Neuronal stem cell (in vitro differentiated cells): Measurements from ENCODE around the gene PRKAG3.
"Not testable (repeated sequence)": the region's sequence is repeated elsewhere in the genome, so short reads cannot be mapped to it uniquely, and the experiment has no call there.

ENCODE experiments used
- DNase-seq: peaks from one replicate; pipeline ENCODE4 v3.0.0-alpha.2; 2013; ENCODE audit warnings: low spot score
- H2AFZ ChIP-seq: one replicate; pipeline ENCODE4 v1.6.1; 2013; ENCODE audit warnings: mild to moderate bottlenecking, low read length, inconsistent platforms
- H2AK5ac ChIP-seq: 2 replicates; pipeline ENCODE4 v1.6.1; 2013; ENCODE audit warnings: low read depth, mild to moderate bottlenecking, inconsistent platforms, low read length, moderate library complexity, mixed read lengths
- H2BK120ac ChIP-seq: 2 replicates; pipeline ENCODE4 v1.6.1; 2013; ENCODE audit warnings: low read depth, mild to moderate bottlenecking, inconsistent platforms, low read length, moderate library complexity, mixed read lengths
- H2BK12ac ChIP-seq: one replicate; pipeline ENCODE4 v1.6.1; 2013; ENCODE audit warnings: low read length, inconsistent platforms
- H2BK15ac ChIP-seq: 2 replicates; pipeline ENCODE4 v1.6.1; 2013; ENCODE audit warnings: mild to moderate bottlenecking, low read length, inconsistent platforms, mixed read lengths
- H2BK5ac ChIP-seq: one replicate; pipeline ENCODE4 v1.6.1; 2013; ENCODE audit warnings: inconsistent platforms, mild to moderate bottlenecking, low read length, moderate library complexity
- H3K14ac ChIP-seq: one replicate; pipeline ENCODE4 v1.6.1; 2013; ENCODE audit warnings: low read length, inconsistent platforms
- H3K18ac ChIP-seq: 2 replicates; pipeline ENCODE4 v1.6.1; 2013; ENCODE audit warnings: low read length, inconsistent platforms
- H3K23ac ChIP-seq: 2 replicates; pipeline ENCODE4 v1.6.1; 2013; ENCODE audit warnings: low read depth, mild to moderate bottlenecking, mixed read lengths, low read length, inconsistent platforms; ENCODE audit not compliant: poor library complexity
- H3K27ac ChIP-seq: replicated peaks from 3 replicates; pipeline ENCODE4 v1.5.1; 2013; ENCODE audit warnings: low read length, inconsistent platforms
- H3K27me3 ChIP-seq, 3 experiments: 2 replicates each; pipeline ENCODE4 v1.6.1; 2013; ENCODE audit warnings: low read length in 3 of 3, mild to moderate bottlenecking in 2 of 3, inconsistent platforms in 1 of 3, low read depth in 1 of 3, mixed read lengths in 1 of 3, moderate library complexity in 1 of 3; ENCODE audit not compliant: control insufficient read depth in 3 of 3, insufficient read depth in 3 of 3
- H3K36me3 ChIP-seq, 2 donors: replicated peaks in 1 of 2; 2 replicates each; pipeline ENCODE4 v1.6.1; 2013; ENCODE audit warnings: low read length in 2 of 2; ENCODE audit not compliant: control insufficient read depth in 2 of 2, insufficient read depth in 2 of 2
- H3K4ac ChIP-seq: 2 replicates; pipeline ENCODE4 v1.6.1; 2013; ENCODE audit warnings: inconsistent platforms, mild to moderate bottlenecking, low read length, moderate library complexity
- H3K4me1 ChIP-seq, 2 donors: 1 replicate in 1 of 2; 2 replicates in 1 of 2; pipeline ENCODE4 v1.6.1; 2013; ENCODE audit warnings: low read length in 2 of 2, low read depth in 1 of 2; ENCODE audit not compliant: control insufficient read depth in 2 of 2, insufficient read depth in 1 of 2
- H3K4me2 ChIP-seq: one replicate; pipeline ENCODE4 v1.6.1; 2013; ENCODE audit warnings: mild to moderate bottlenecking, low read length, inconsistent platforms; ENCODE audit not compliant: insufficient read depth, poor library complexity, severe bottlenecking
- H3K4me3 ChIP-seq, 2 donors: 2 replicates each; pipeline ENCODE4 v1.5.1; 2013; ENCODE audit warnings: low read length in 2 of 2, mild to moderate bottlenecking in 2 of 2, inconsistent platforms in 1 of 2, moderate library complexity in 1 of 2
- H3K79me1 ChIP-seq: one replicate; pipeline ENCODE4 v1.6.1; 2013; ENCODE audit warnings: low read depth, mild to moderate bottlenecking, inconsistent platforms, low read length, moderate library complexity
- H3K9ac ChIP-seq: one replicate; pipeline ENCODE4 v1.6.1; 2013; ENCODE audit warnings: mild to moderate bottlenecking, low read depth, low read length, inconsistent platforms; ENCODE audit not compliant: poor library complexity
- H3K9me3 ChIP-seq, 2 donors: replicated peaks in 1 of 2; 2 replicates each; pipeline versions ENCODE3 to v1.6.1; 2013; ENCODE audit warnings: low read length in 2 of 2, mild to moderate bottlenecking in 2 of 2, inconsistent platforms in 1 of 2, low read depth in 1 of 2, mixed read lengths in 1 of 2, moderate library complexity in 1 of 2; ENCODE audit not compliant: control insufficient read depth in 2 of 2, insufficient read depth in 1 of 2
- H4K8ac ChIP-seq: one replicate; pipeline ENCODE4 v1.6.1; 2013; ENCODE audit warnings: low read depth, mild to moderate bottlenecking, inconsistent platforms, low read length, moderate library complexity
- H4K91ac ChIP-seq: one replicate; pipeline ENCODE4 v1.6.1; 2013; ENCODE audit warnings: low read length, low read depth, mild to moderate bottlenecking, inconsistent platforms; ENCODE audit not compliant: poor library complexity
- whole genome bisulfite sequencing, 2 donors: extraction: QIAGEN DNeasy Blood & Tissue Kit; methylation state at CpG; one replicate each; pipeline ENCODE4 v1.1.7; 2013; ENCODE audit warnings: missing lambda C conversion rate in 2 of 2, mixed read lengths in 1 of 2; ENCODE audit not compliant: insufficient read length in 2 of 2, insufficient replicate concordance in 1 of 2; ENCODE audit errors: extremely low coverage in 2 of 2; 5-methylcytosine and 5-hydroxymethylcytosine counted together

PRKAG3 gene

DNA sequence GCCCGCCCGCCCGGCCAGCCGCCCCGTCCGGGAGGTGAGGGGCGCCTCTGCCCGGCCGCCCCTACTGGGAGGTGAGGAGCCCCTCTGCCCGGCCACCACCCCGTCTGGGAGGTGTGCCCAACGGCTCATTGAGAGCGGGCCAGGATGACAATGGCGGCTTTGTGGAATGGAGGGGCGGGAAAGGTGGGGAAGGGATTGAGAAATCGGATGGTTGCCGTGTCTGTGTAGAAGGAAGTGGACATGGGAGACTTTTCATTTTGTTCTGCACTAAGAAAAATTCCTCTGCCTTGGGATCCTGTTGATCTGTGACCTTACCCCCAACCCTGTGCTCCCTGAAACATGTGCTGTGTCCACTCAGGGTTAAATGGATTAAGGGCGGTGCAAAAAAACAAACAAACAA is 15.4 kb upstream of the PRKAG3 start:
- H2BK12ac ChIP-seq, H3K14ac ChIP-seq, DNase-seq, H3K23ac ChIP-seq, H3K9ac ChIP-seq, H3K4me2 ChIP-seq, H3K79me1 ChIP-seq, H3K18ac ChIP-seq, H2AFZ ChIP-seq, H3K36me3 ChIP-seq, H3K27me3 ChIP-seq, H2BK120ac ChIP-seq, H3K4me1 ChIP-seq, H3K4ac ChIP-seq, H2BK5ac ChIP-seq, H4K8ac ChIP-seq, H3K9me3 ChIP-seq, H3K4me3 ChIP-seq, H2BK15ac ChIP-seq, H3K27ac ChIP-seq, H2AK5ac ChIP-seq, H4K91ac ChIP-seq: not testable (repeated sequence)
- WGBS, 2 donors: no CpG with 5 or more reads among the region's 18 CpGs

DNA sequence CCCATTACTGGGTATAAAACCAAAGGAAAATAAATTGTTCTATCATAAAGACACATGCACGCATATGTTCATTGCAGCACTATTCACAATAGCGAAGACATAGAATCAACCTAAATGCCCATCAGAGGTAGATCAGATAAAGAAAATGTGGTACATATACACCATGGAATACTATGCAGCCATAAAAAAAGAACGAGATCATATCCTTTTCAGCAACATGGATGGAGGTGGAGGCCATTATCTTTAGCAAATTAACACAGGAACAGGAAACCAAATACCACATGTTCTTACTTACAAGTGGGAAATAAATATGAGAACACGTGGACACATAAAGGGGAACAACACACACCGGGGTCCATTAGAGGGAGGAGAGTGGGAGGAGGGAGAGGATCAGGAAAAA is 12.7 kb upstream of the PRKAG3 start:
- H3K36me3 ChIP-seq, H3K9ac ChIP-seq, H3K27me3 ChIP-seq, H2BK5ac ChIP-seq, H4K91ac ChIP-seq, H3K27ac ChIP-seq, H3K14ac ChIP-seq, H3K4me3 ChIP-seq, H3K9me3 ChIP-seq, H2BK15ac ChIP-seq, H3K79me1 ChIP-seq, H3K4me2 ChIP-seq, H2AK5ac ChIP-seq, H2AFZ ChIP-seq, H2BK120ac ChIP-seq, H3K23ac ChIP-seq, H3K18ac ChIP-seq, H3K4ac ChIP-seq, H4K8ac ChIP-seq, H3K4me1 ChIP-seq, DNase-seq, H2BK12ac ChIP-seq: not testable (repeated sequence)
- no CpG with 5 or more reads among the region's 5 CpGs for WGBS, 2 donors

DNA sequence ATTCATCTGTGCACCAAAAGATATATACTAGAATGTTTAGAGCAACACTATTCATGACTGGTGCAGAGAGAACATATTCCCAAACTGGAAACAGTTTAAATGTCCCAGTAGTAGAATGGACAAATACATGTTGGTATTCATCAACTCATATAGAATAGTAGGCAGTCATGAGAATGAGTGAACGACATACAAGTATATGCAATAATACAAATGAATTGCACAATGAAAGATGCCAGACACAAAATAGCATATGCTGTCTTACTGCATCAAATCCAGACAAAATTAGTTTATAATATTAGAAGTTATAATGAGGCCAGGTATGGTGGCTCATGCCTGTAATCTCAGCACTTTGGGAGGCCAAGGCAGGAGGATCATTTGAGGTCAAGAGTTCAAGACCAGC is 8.3 kb upstream of the PRKAG3 start:
- Histone ChIP-seq H2BK5ac (no peak overlapping the region), H2BK120ac (no peak overlapping the region), H3K36me3 (no peaks in the 10 kb centered on the region), H3K9ac (no peak overlapping the region), H2BK12ac (no peak overlapping the region), H4K91ac (no peak overlapping the region), H3K27ac (no peak overlapping the region), H3K4ac (no peak overlapping the region), H3K4me1 (no peaks in the 10 kb centered on the region), H3K9me3 (peaks cover 0 to 10% of the 10 kb centered on the region in 2 donors), H3K18ac (no peak overlapping the region), H4K8ac (no peak overlapping the region), H2AFZ (no peak overlapping the region), H3K14ac (no peak overlapping the region), H3K4me2 (no peak overlapping the region), H3K27me3 (peaks cover 0 to 19% (median 0%) of the 10 kb centered on the region in 3 experiments), H3K4me3 (no peak overlapping the region), H3K23ac (no peak overlapping the region), H2BK15ac (no peak overlapping the region), H3K79me1 (no peaks in the 10 kb centered on the region), H2AK5ac (no peak overlapping the region)
- no peak for DNase-seq
- WGBS, 2 donors: no CpG with 5 or more reads among the region's 1 CpG

DNA sequence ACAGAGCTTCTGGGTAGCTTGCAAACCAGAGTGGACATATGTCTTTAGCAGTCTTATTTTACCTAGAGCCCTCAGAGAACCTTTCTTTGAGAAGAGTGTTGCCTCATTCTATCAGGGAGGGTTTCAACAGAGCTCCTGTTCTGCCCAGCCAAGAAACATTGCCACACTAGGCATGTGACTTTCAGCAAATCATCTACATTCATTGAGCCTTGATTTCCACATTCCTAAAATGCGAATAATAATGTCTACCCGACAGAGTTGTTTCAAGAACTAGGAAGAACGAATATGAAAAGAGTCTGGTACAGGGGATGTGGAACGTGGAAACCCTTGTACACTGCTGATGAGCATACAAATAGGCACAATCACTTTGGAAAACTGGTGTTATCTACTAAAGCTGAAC is 7.8 kb upstream of the PRKAG3 start:
- H3K79me1 ChIP-seq: no peaks in the 10 kb centered on the region
- H3K14ac ChIP-seq: no peak overlapping the region
- H3K23ac ChIP-seq: no peak overlapping the region
- no peak overlapping the region for H2AFZ ChIP-seq
- H3K27ac ChIP-seq: no peak overlapping the region
- DNase-seq: no peak
- H4K91ac ChIP-seq: no peak overlapping the region
- peaks cover 0 to 24% (median 0%) of the 10 kb centered on the region in 3 experiments for H3K27me3 ChIP-seq
- no peak overlapping the region for H2AK5ac ChIP-seq
- no peak overlapping the region for H3K9ac ChIP-seq
- H3K36me3 ChIP-seq: no peaks in the 10 kb centered on the region
- H3K18ac ChIP-seq: no peak overlapping the region
- H2BK120ac ChIP-seq: no peak overlapping the region
- no peaks in the 10 kb centered on the region for H3K4me1 ChIP-seq
- H4K8ac ChIP-seq: no peak overlapping the region
- H3K4me3 ChIP-seq: no peak overlapping the region
- H3K9me3 ChIP-seq: peaks cover 0 to 10% of the 10 kb centered on the region in 2 donors
- H2BK12ac ChIP-seq: no peak overlapping the region
- no CpG with 5 or more reads among the region's 4 CpGs for WGBS, 2 donors
- no peak overlapping the region for H2BK5ac ChIP-seq
- H2BK15ac ChIP-seq: no peak overlapping the region
- no peak overlapping the region for H3K4ac ChIP-seq
- H3K4me2 ChIP-seq: no peak overlapping the region
